ENCODE measurements around the gene UCK1.

UCK1 gene

GRCh38 chr9:131545003-131545785 lies 14.1 kb upstream of the UCK1 start, which contains the start of gene PRRT1B:
PRRT1B (plus strand) TSS chr9:131545523; CDS start chr9:131545616, 93 bp downstream.
- POLR2A ChIA-PET (ENCODE audit: low non-redundant PET), result no interaction called here
- no peak for TF ChIP-seq CTCF (conservative IDR thresholded peaks at IDR 0.05; ENCODE audit: low read depth)
- CTCF ChIA-PET, result interaction anchor here (0.5 to 1.5 kb wide), 4 partner anchors 46 to 688 kb away, joined by 3 to 5 read pairs (median 4); no protein-coding TSS in a partner anchor
- no peak for DNase-seq (ENCODE audit: low spot score)
- H3K27ac ChIP-seq, result no peak within 1 kb of the TSS

- ChIA-PET POLR2A (ENCODE audit: low non-redundant PET) (no interaction called here), CTCF (no interaction called here)
- no peak overlapping the region for H3K27ac ChIP-seq
- no peak for TF ChIP-seq CTCF (conservative IDR thresholded peaks at IDR 0.05; ENCODE audit: low read depth)
- DNase-seq (ENCODE audit: low spot score), result no peak
Measured at GRCh38 chr9:131543141-131543540, 12.1 kb upstream of the UCK1 start.

- ChIA-PET CTCF (interaction anchor here (0.7 kb wide), 1 partner anchor 96 kb away, joined by 3 read pairs; no protein-coding TSS in a partner anchor), POLR2A (ENCODE audit: low non-redundant PET) (interaction anchor here (0.6 kb wide), 1 partner anchor 1300 kb away, joined by 6 read pairs; no protein-coding TSS in a partner anchor)
- no peak overlapping the region for H3K27ac ChIP-seq
- TF ChIP-seq CTCF (conservative IDR thresholded peaks at IDR 0.05; ENCODE audit: low read depth), result no peak
- no peak for DNase-seq (ENCODE audit: low spot score)
Measured at GRCh38 chr9:131539223-131539923, 8.3 kb upstream of the UCK1 start.

GRCh38 chr9:131537946-131538345 lies 6.9 kb upstream of the UCK1 start:
- no peak for TF ChIP-seq CTCF (conservative IDR thresholded peaks at IDR 0.05; ENCODE audit: low read depth)
- DNase-seq (ENCODE audit: low spot score), result no peak
- ChIA-PET POLR2A (ENCODE audit: low non-redundant PET) (no interaction called here), CTCF (no interaction called here)
- H3K27ac ChIP-seq, result no peak overlapping the region

- no peak for TF ChIP-seq CTCF (conservative IDR thresholded peaks at IDR 0.05; ENCODE audit: low read depth)
- ChIA-PET POLR2A (ENCODE audit: low non-redundant PET) (no interaction called here), CTCF (interaction anchor here (0.6 to 0.7 kb wide), 2 partner anchors 9 to 57 kb away, joined by 3 to 5 read pairs; no protein-coding TSS in a partner anchor)
- no peak overlapping the region for H3K27ac ChIP-seq
- no peak for DNase-seq (ENCODE audit: low spot score)
Measured at GRCh38 chr9:131534721-131535237, 3.7 kb upstream of the UCK1 start.

- CTCF ChIA-PET, result no interaction called here
- peak; percentile 94 for DNase-seq (ENCODE audit: low spot score)
- H3K27ac ChIP-seq, result peak overlapping the region; percentile 70
- POLR2A ChIA-PET (ENCODE audit: low non-redundant PET), result no interaction called here
- no peak; the same call in 1 of the 2 replicates for TF ChIP-seq CTCF (conservative IDR thresholded peaks at IDR 0.05; ENCODE audit: low read depth)
Measured at GRCh38 chr9:131530546-131530919, 530 bp downstream of the UCK1 start.
